ENCODE measurements around the gene LMBRD1. TPM values are rescaled to one million over a fixed set of nuclear protein-coding genes. Genes with fewer than 3 reads are reported as not detected.

The LMBRD1 gene
- total and polyA plus RNA-seq, 2 of the 4 experiments (the other 2 are of a cell fraction) = 3.9 to 8.7 TPM

DNA sequence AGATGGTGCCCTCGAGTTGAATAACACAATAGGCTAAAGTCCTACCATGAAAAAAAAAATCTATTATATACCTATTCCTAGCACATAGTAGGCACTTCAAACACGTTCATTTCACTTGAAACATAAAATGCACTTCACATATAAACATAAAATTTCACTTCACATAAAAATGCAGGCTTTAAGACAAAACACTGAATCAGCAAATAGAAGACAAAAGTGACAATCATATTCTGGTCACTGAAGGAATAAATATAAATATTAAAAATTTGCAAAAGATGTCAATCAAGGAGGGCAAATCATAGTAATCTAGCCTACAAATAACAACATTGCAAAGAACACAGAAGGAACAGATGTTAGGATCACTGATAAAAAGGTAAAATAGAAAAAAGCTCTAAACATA, 153.1 kb downstream of the LMBRD1 start:
- Histone ChIP-seq H3K23ac (ENCODE audit: low read depth, low read length) (no peak overlapping the region), H2BK15ac (ENCODE audit: low read depth, low read length) (no peak overlapping the region), H3K56ac (ENCODE audit: extremely low read depth, insufficient read depth, low read length) (no peak overlapping the region), H3K4me1 (ENCODE audit: control insufficient read depth, insufficient read depth, low read length) (no peaks in the 10 kb centered on the region), H4K5ac (ENCODE audit: low read depth, low read length) (no peak overlapping the region), H2BK5ac (ENCODE audit: low read depth, low read length, poor library complexity, severe bottlenecking) (no peak overlapping the region), H3K79me1 (ENCODE audit: low read depth in 1 of 2, low read length in 2 of 2) (no peaks in the 10 kb centered on the region), H3K27me3 (ENCODE audit: control insufficient read depth, insufficient read depth, low read length) (no peaks in the 10 kb centered on the region), H3K4me3 (ENCODE audit: insufficient read depth, low read depth, low read length) (no peak overlapping the region), H4K91ac (ENCODE audit: insufficient read depth, low read depth, low read length) (no peak overlapping the region), H2BK20ac (ENCODE audit: low read depth, low read length) (no peak overlapping the region), H4K8ac (ENCODE audit: low read depth in 2 of 2, low read length in 2 of 2) (no peak overlapping the region), H3K18ac (ENCODE audit: low read depth, low read length) (no peak overlapping the region), H3K4me2 (ENCODE audit: low read depth, low read length) (no peak overlapping the region), H2AK5ac (ENCODE audit: low read depth, low read length) (no peak overlapping the region), H4K20me1 (ENCODE audit: insufficient read depth, low read length) (no peaks in the 10 kb centered on the region), H3K14ac (replicated peaks; ENCODE audit: low read depth, low read length) (no peak overlapping the region), H3K4ac (ENCODE audit: low read depth, low read length) (no peak overlapping the region), H3K27ac (ENCODE audit: insufficient read depth, low read length) (no peak overlapping the region), H3K9me1 (ENCODE audit: insufficient read depth, low read length) (no peaks in the 10 kb centered on the region), H3K9me3 (ENCODE audit: control insufficient read depth, insufficient read depth, low read length) (no peaks in the 10 kb centered on the region), H3K36me3 (ENCODE audit: control insufficient read depth, insufficient read depth, low read length) (no peaks in the 10 kb centered on the region), H2AK9ac (replicated peaks; ENCODE audit: low read depth, low read length, poor library complexity) (no peak overlapping the region), H2AFZ (replicated peaks; ENCODE audit: low read length, poor library complexity) (no peak overlapping the region), H2BK120ac (ENCODE audit: low read depth, low read length) (no peak overlapping the region), H3K9ac (ENCODE audit: low read depth, low read length) (no peak overlapping the region)
- CTCF ChIA-PET = no interaction called here
- TF ChIP-seq RFX5 (IDR thresholded peaks at IDR 0.05; ENCODE audit: low read depth, low read length) (no peak), MAFK (IDR thresholded peaks at IDR 0.05; ENCODE audit: low read depth, low read length) (peak; percentile 66)
- dilution Hi-C loops (cut with HindIII; ENCODE audit: low sequenced_read_pairs, unreplicated experiment) (no loop called here), in situ Hi-C loops (cut with MboI; ENCODE audit: low sequenced_read_pairs) (no loop called here), intact Hi-C loops (cut with micrococcal nuclease) (no loop called here)
- DNase-seq (no peak), ATAC-seq (ENCODE audit: low read depth) (no peak)
- BruUV-seq (replicated peaks) = no TSS peak
- WGBS, 2 experiments (ENCODE audit: extremely low coverage in 2 of 2, insufficient read length in 1 of 2) = 0% methylated on average over 1 of the region's 2 CpGs; no CpG with 5 or more reads in 1 of the 2 experiments
- POLR2A ChIA-PET (ENCODE audit: unreplicated experiment) = no interaction called here
